GM23338 (cell line): ENCODE measurements around the gene TMEM182. TPM values are rescaled to one million over a fixed set of nuclear protein-coding genes. Genes with fewer than 3 reads are reported as not detected.
A peak's percentile ranks its signal among the peaks of the same experiment; 100 is the strongest.

Experiments used
- ATAC-seq: fragments of 200-7000 bp; cut with Tn5 transposase; 3 replicates; pipeline ENCODE4 v1.9.1; 2020
- DNase-seq: peaks from one replicate; pipeline ENCODE4 v3.0.0-alpha.2; 2015; ENCODE audit warnings: low spot score
- H2AFZ ChIP-seq: fragments of 200-600 bp; sonication (generic); 2 replicates; pipeline ENCODE4 v1.8.0; 2016; ENCODE audit warnings: antibody characterized with exemption, mild to moderate bottlenecking, moderate library complexity
- H3F3A ChIP-seq: fragments of 200-600 bp; sonication (generic); replicated peaks from 2 replicates; pipeline ENCODE4 v1.8.0; 2017; ENCODE audit warnings: antibody characterized with exemption, mixed run types, low read depth
- H3K27ac ChIP-seq: fragments of 200-600 bp; sonication (generic); 2 replicates; pipeline ENCODE4 v1.6.1; 2016; ENCODE audit warnings: low read depth
- H3K27me3 ChIP-seq: fragments of 200-600 bp; sonication (generic); 2 replicates; pipeline ENCODE4 v1.8.0; 2016; ENCODE audit warnings: mild to moderate bottlenecking, mixed run types, moderate library complexity; ENCODE audit not compliant: insufficient read depth
- H3K36me3 ChIP-seq: fragments of 200-600 bp; sonication (generic); 2 replicates; pipeline ENCODE4 v1.8.0; 2016; ENCODE audit warnings: mild to moderate bottlenecking; ENCODE audit not compliant: insufficient read depth
- H3K4me1 ChIP-seq: fragments of 200-600 bp; sonication (generic); 2 replicates; pipeline ENCODE4 v1.8.0; 2016; ENCODE audit warnings: mild to moderate bottlenecking, moderate library complexity; ENCODE audit not compliant: insufficient read depth
- H3K4me2 ChIP-seq: fragments of 200-600 bp; sonication (generic); 2 replicates; pipeline ENCODE4 v1.7.1; 2017; ENCODE audit warnings: mixed run types
- H3K4me3 ChIP-seq: fragments of 200-600 bp; sonication (generic); 2 replicates; pipeline ENCODE4 v1.6.1; 2016; ENCODE audit warnings: mixed run types
- H3K79me2 ChIP-seq: fragments of 200-600 bp; sonication (generic); replicated peaks from 2 replicates; pipeline ENCODE4 v1.8.0; 2017; ENCODE audit warnings: mild to moderate bottlenecking; ENCODE audit not compliant: insufficient read depth
- H3K9me2 ChIP-seq: fragments of 200-600 bp; sonication (generic); 2 replicates; pipeline ENCODE4 v1.8.0; 2017; ENCODE audit not compliant: insufficient read depth
- H4K20me1 ChIP-seq: fragments of 200-600 bp; sonication (generic); replicated peaks from 2 replicates; pipeline ENCODE4 v1.8.0; 2017; ENCODE audit warnings: mild to moderate bottlenecking; ENCODE audit not compliant: insufficient read depth
- H3K27ac Mint-ChIP-seq: 2 replicates; pipeline ENCODE4 v1.8.0; 2020; ENCODE audit warnings: inconsistent platforms, mild to moderate bottlenecking, moderate library complexity, mixed read lengths
- H3K27me3 Mint-ChIP-seq: 3 replicates; pipeline ENCODE4 v1.8.0; 2022; ENCODE audit warnings: low read depth, mild to moderate bottlenecking, moderate library complexity, mixed read lengths, inconsistent platforms; ENCODE audit not compliant: insufficient read depth, poor library complexity
- H3K36me3 Mint-ChIP-seq: 3 replicates; pipeline ENCODE4 v1.8.0; 2021; ENCODE audit warnings: low read depth, mild to moderate bottlenecking, inconsistent platforms, moderate library complexity, mixed read lengths
- H3K4me1 Mint-ChIP-seq: 3 replicates; pipeline ENCODE4 v1.8.0; 2020; ENCODE audit warnings: mild to moderate bottlenecking, inconsistent platforms, mixed read lengths
- H3K4me3 Mint-ChIP-seq: 3 replicates; pipeline ENCODE4 v1.8.0; 2021; ENCODE audit warnings: moderate library complexity, mild to moderate bottlenecking, inconsistent platforms, mixed read lengths
- H3K9me3 Mint-ChIP-seq: 3 replicates; pipeline ENCODE4 v1.8.0; 2020; ENCODE audit warnings: moderate library complexity, mild to moderate bottlenecking, inconsistent platforms, mixed read lengths
- CREB1 ChIP-seq: fragments of 250-450 bp; sonication (Bioruptor Pico); IDR thresholded peaks from 2 replicates; pipeline ENCODE4 v1.5.0; 2020; ENCODE audit warnings: low read depth, mild to moderate bottlenecking, moderate library complexity
- CTCF ChIP-seq, 2 experiments: fragments of 200-600 bp in 1 of 2; sonication (generic) in 1 of 2; conservative IDR thresholded peaks; 2 replicates each; pipeline versions ENCODE4 v1.5.1 to v1.6.1; 2016 to 2017; ENCODE audit warnings: antibody characterized with exemption in 2 of 2, low read depth in 2 of 2, mild to moderate bottlenecking in 2 of 2, moderate library complexity in 1 of 2
- ETS1 ChIP-seq: IDR thresholded peaks from 2 replicates; pipeline ENCODE4 v1.6.1; 2016; ENCODE audit warnings: antibody characterized with exemption
- EZH2 ChIP-seq: fragments of 200-600 bp; sonication (generic); IDR thresholded peaks from one replicate; pipeline ENCODE4 v1.8.0; 2017; ENCODE audit warnings: antibody characterized with exemption, mild to moderate bottlenecking, low read depth; ENCODE audit not compliant: unreplicated experiment
- EZH2phosphoT487 ChIP-seq: fragments of 200-600 bp; sonication (generic); IDR thresholded peaks from one replicate; pipeline ENCODE4 v1.8.1; 2018; ENCODE audit warnings: antibody characterized with exemption; ENCODE audit not compliant: unreplicated experiment
- JUNB ChIP-seq: IDR thresholded peaks from one replicate; pipeline ENCODE4 v1.6.1; 2016; ENCODE audit warnings: antibody characterized with exemption; ENCODE audit not compliant: unreplicated experiment
- NANOG ChIP-seq: IDR thresholded peaks from 2 replicates; pipeline ENCODE4 v1.6.1; 2016; ENCODE audit warnings: antibody characterized with exemption, borderline replicate concordance
- POLR2AphosphoS5 ChIP-seq: IDR thresholded peaks from 2 replicates; pipeline ENCODE4 v1.6.1; 2016; ENCODE audit warnings: antibody characterized with exemption, low read depth
- REST ChIP-seq: IDR thresholded peaks from one replicate; pipeline ENCODE4 v1.6.1; 2018; ENCODE audit warnings: antibody characterized with exemption; ENCODE audit not compliant: unreplicated experiment
- STAT1 ChIP-seq: IDR thresholded peaks from one replicate; pipeline ENCODE4 v1.6.1; 2016; ENCODE audit warnings: antibody characterized with exemption; ENCODE audit not compliant: unreplicated experiment
- ZNF114 ChIP-seq: fragments of 250-450 bp; sonication (Bioruptor Pico); IDR thresholded peaks from 2 replicates; pipeline ENCODE4 v1.5.0; 2020; ENCODE audit warnings: mild to moderate bottlenecking, moderate library complexity
- ZNF331 ChIP-seq: fragments of 250-450 bp; sonication (Bioruptor Pico); IDR thresholded peaks from 2 replicates; pipeline ENCODE4 v1.5.0; 2020; ENCODE audit warnings: low read depth, mild to moderate bottlenecking, moderate library complexity
- polyA plus RNA-seq: library from polyadenylated mRNA; unstranded; fragments of >200 nt; fragmentation: Nextera tagmentation; extraction: Ambion mirVana; gene quantifications from 2 replicates; pipeline ENCODE4 v1.2.1, GENCODE V29; 2016
- total RNA-seq: library from RNA; depleted of rRNA; stranded (reverse); fragments of >200 nt; shearing (Covaris generic); gene quantifications from 2 replicates; pipeline ENCODE4 v1.2.3, GENCODE V29; 2014

Gene TMEM182
- total and polyA plus RNA-seq, 2 experiments from 2014 or later, result 5.2 to 7.2 TPM

GRCh38 chr2:102795641-102796040 is 33.8 kb downstream of the TMEM182 start:
- Mint-ChIP-seq H3K27me3 (peaks cover 3% of the 10 kb centered on the region), H3K36me3 (peaks cover 31% of the 10 kb centered on the region), H3K27ac (peak overlapping the region; percentile 24; the same call in 1 of the 2 replicates), H3K9me3 (peaks cover 18% of the 10 kb centered on the region), H3K4me3 (no peak overlapping the region), H3K4me1 (peaks cover 8% of the 10 kb centered on the region)
- ATAC-seq (no peak), DNase-seq (no peak)
- Histone ChIP-seq H3K79me2 (no peaks in the 10 kb centered on the region), H3F3A (no peaks in the 10 kb centered on the region), H3K4me3 (no peak overlapping the region), H3K36me3 (peaks cover 12% of the 10 kb centered on the region; the same call in 1 of the 2 replicates), H3K27ac (no peak overlapping the region), H4K20me1 (no peaks in the 10 kb centered on the region), H3K4me2 (no peak overlapping the region), H2AFZ (no peak overlapping the region), H3K27me3 (no peaks in the 10 kb centered on the region), H3K9me2 (no peaks in the 10 kb centered on the region), H3K4me1 (no peaks in the 10 kb centered on the region)
- no peak for TF ChIP-seq JUNB
- TF ChIP-seq CREB1, result no peak
- no peak for TF ChIP-seq STAT1
- no peak for TF ChIP-seq ETS1
- no peak for TF ChIP-seq REST
- TF ChIP-seq ZNF114 (CRISPR knock-in tag), result no peak
- no peak for TF ChIP-seq EZH2phosphoT487
- no peak for TF ChIP-seq CTCF (conservative IDR thresholded peaks at IDR 0.05; ENCODE audit: low read depth in 2 of 2)

GRCh38 chr2:102796337-102796736 is 34.5 kb downstream of the TMEM182 start:
- Histone ChIP-seq H3K4me2 (no peak overlapping the region), H3K4me3 (no peak overlapping the region), H3K36me3 (peaks cover 17% of the 10 kb centered on the region; the same call in 1 of the 2 replicates), H4K20me1 (no peaks in the 10 kb centered on the region), H3K27me3 (no peaks in the 10 kb centered on the region), H3K9me2 (no peaks in the 10 kb centered on the region), H3F3A (no peaks in the 10 kb centered on the region), H2AFZ (no peak overlapping the region), H3K4me1 (no peaks in the 10 kb centered on the region), H3K27ac (no peak overlapping the region), H3K79me2 (no peaks in the 10 kb centered on the region)
- DNase-seq, result no peak
- Mint-ChIP-seq H3K4me3 (no peak overlapping the region), H3K36me3 (peaks cover 38% of the 10 kb centered on the region), H3K4me1 (peaks cover 8% of the 10 kb centered on the region), H3K27ac (no peak overlapping the region), H3K9me3 (peaks cover 25% of the 10 kb centered on the region), H3K27me3 (peaks cover 7% of the 10 kb centered on the region)
- ATAC-seq, result no peak
- TF ChIP-seq REST, result no peak
- no peak for TF ChIP-seq CTCF (conservative IDR thresholded peaks at IDR 0.05; ENCODE audit: low read depth in 2 of 2)
- TF ChIP-seq ZNF114 (CRISPR knock-in tag), result no peak
- TF ChIP-seq EZH2phosphoT487, result no peak
- TF ChIP-seq NANOG, result no peak
- TF ChIP-seq EZH2, result no peak
- no peak for TF ChIP-seq POLR2AphosphoS5
- no peak for TF ChIP-seq ZNF331 (CRISPR knock-in tag)
